HL-60 (cell line): ENCODE measurements around the gene RSBN1L.

Source experiments
- DNase-seq, 2 experiments: peaks; one replicate each; pipeline ENCODE4 v3.0.0-alpha.2; 2010 to 2020; ENCODE audit warnings: low read depth in 1 of 2, low spot score in 1 of 2
- H3K27ac ChIP-seq: fragments of 250-450 bp; sonication (Bioruptor Pico); replicated peaks from 2 replicates; pipeline ENCODE4 v1.5.1; 2020; ENCODE audit warnings: mild to moderate bottlenecking, moderate library complexity
- H3K27me3 ChIP-seq: fragments of 250-450 bp; sonication (Bioruptor Pico); 2 replicates; pipeline ENCODE4 v1.5.1; 2021; ENCODE audit warnings: mild to moderate bottlenecking, moderate library complexity; ENCODE audit not compliant: insufficient read depth, poor library complexity, severe bottlenecking
- H3K4me3 ChIP-seq: replicated peaks from 2 replicates; pipeline ENCODE4 v1.5.1; 2011; ENCODE audit warnings: mild to moderate bottlenecking, control low read depth, low read length; ENCODE audit not compliant: insufficient read depth
- CTCF ChIP-seq: IDR thresholded peaks from one replicate; pipeline ENCODE4 v1.5.1; 2011; ENCODE audit warnings: low read length, control low read depth, inconsistent platforms; ENCODE audit not compliant: insufficient read depth
- GABPA ChIP-seq: IDR thresholded peaks from 2 replicates; pipeline ENCODE4 v1.6.1; 2012; ENCODE audit warnings: low read depth
- POLR2AphosphoS5 ChIP-seq: IDR thresholded peaks from 2 replicates; pipeline ENCODE4 v1.6.1; 2012; ENCODE audit warnings: low read depth
- REST ChIP-seq: IDR thresholded peaks from 2 replicates; pipeline ENCODE4 v1.6.1; 2012; ENCODE audit warnings: low read depth; ENCODE audit not compliant: insufficient replicate concordance
- SPI1 ChIP-seq: IDR thresholded peaks from 2 replicates; pipeline ENCODE4 v1.6.1; 2012; ENCODE audit warnings: low read depth, mild to moderate bottlenecking, borderline replicate concordance

RSBN1L gene

GRCh38 chr7:77696643-77697534 is 630 bp downstream of the RSBN1L start:
- H3K27ac ChIP-seq = peak overlapping the region; percentile 96
- peak overlapping the region; percentile 95 for H3K4me3 ChIP-seq
- H3K27me3 ChIP-seq = no peaks in the 10 kb centered on the region
- DNase-seq = peak in 1 of 2 experiments; percentile 64
- TF ChIP-seq POLR2AphosphoS5 (peak; percentile 41), SPI1 (no peak), REST (no peak)

- no peaks in the 10 kb centered on the region for H3K27me3 ChIP-seq
- peak overlapping the region; percentile 96 for H3K27ac ChIP-seq
- no peak for TF ChIP-seq REST
- peak; percentile 6; the same call in 1 of the 2 replicates for TF ChIP-seq SPI1
- peak overlapping the region; percentile 95 for H3K4me3 ChIP-seq
- DNase-seq = peak in 1 of 2 experiments; percentile 76
Observed at GRCh38 chr7:77697535-77697831, 1.2 kb downstream of the RSBN1L start.

- no peak for TF ChIP-seq POLR2AphosphoS5
- TF ChIP-seq SPI1 = peak; percentile 96
- no peak for TF ChIP-seq CTCF
- peak overlapping the region; percentile 95 for H3K4me3 ChIP-seq
- peak overlapping the region; percentile 96 for H3K27ac ChIP-seq
- no peaks in the 10 kb centered on the region for H3K27me3 ChIP-seq
- no peak for DNase-seq
Observed at GRCh38 chr7:77698042-77698625, 1.9 kb downstream of the RSBN1L start.

GRCh38 chr7:77699056-77699455 is 2.8 kb downstream of the RSBN1L start:
- no peak for DNase-seq
- H3K27ac ChIP-seq = no peak overlapping the region
- H3K27me3 ChIP-seq = no peaks in the 10 kb centered on the region
- TF ChIP-seq REST = no peak
- no peak for TF ChIP-seq GABPA
- TF ChIP-seq POLR2AphosphoS5 = no peak
- no peak for TF ChIP-seq CTCF
- no peak for TF ChIP-seq SPI1
- H3K4me3 ChIP-seq = peak overlapping the region; percentile 18
